ENCODE measurements around the gene EXOC5. TPM values are rescaled to one million over a fixed set of nuclear protein-coding genes. Genes with fewer than 3 reads are reported as not detected.

Gene EXOC5
- total RNA-seq, 1 donor from 2014 or later: 65.8 TPM

DNA sequence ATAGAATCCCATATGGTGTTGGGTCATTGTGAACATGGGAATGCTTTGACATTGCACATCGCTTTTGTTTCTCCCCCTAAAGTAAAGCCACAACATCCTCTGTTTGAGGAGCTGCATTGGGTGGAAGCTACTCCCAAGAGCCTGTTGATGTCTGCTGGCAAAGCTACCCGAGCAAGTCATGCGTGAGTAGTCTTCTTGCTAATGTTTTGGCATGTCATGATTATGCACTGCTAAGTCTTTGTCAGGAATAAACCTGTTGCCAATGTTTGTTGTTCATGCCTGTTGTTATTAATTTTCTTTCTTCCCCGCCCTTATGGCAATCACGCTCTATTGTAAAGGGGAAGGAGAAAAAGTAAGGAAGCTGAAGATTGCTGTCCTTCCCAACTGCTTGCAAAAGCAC lies 97.3 kb downstream of the EXOC5 start:
- intact Hi-C loops (cut with micrococcal nuclease): no loop called here

- intact Hi-C loops (cut with micrococcal nuclease): no loop called here
Measured at GRCh38 chr14:57169901-57170300, 98.8 kb downstream of the EXOC5 start.

GRCh38 chr14:57168138-57168679 lies 100.5 kb downstream of the EXOC5 start:
- intact Hi-C loops (cut with micrococcal nuclease): no loop called here

- intact Hi-C loops (cut with micrococcal nuclease): no loop called here
Measured at GRCh38 chr14:57161583-57162234, 107.0 kb downstream of the EXOC5 start.

DNA sequence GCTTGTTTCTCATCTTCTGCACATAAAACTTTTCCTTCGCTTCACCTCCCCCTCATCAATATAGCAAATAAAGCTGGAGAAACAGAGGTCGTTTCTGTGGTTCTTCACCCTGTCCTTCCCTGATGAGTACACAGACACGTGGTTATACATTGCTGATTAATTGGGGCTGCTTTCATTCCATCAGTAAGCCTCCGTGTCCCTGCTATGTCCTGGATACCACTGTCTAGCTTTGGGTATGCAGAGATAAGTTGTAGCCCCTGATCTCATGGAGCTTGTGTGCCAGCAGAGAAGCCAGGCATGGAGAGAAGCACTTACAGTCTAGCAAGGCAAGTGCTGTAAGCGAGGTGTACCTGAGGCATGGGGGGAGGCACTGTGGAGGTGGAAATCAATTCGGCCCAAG lies 108.4 kb downstream of the EXOC5 start:
- intact Hi-C loops (cut with micrococcal nuclease): no loop called here

GRCh38 chr14:57153286-57153685 lies 115.4 kb downstream of the EXOC5 start:
- intact Hi-C loops (cut with micrococcal nuclease): no loop called here

Other genes with a start within 250 kb of the EXOC5 start
- gene AP5M1, start 66 bp upstream of the EXOC5 start, total RNA-seq: 52.7 and 54.6 TPM in 2 replicates
- gene NAA30, start 121.7 kb upstream of the EXOC5 start, total RNA-seq: 16.4 and 17.2 TPM in 2 replicates
- not detected in 2 replicates for gene CCDC198, start 225.0 kb upstream of the EXOC5 start, total RNA-seq

All from T-helper 2 cell treated with Interferon-gamma antibody and Interleukin-4, amounts not matched to agents 100 ng/mL and 5 ng/mL, for 36 hours (primary cell).